ENCODE measurements around the gene LTBP1. TPM values are rescaled to one million over a fixed set of nuclear protein-coding genes. Genes with fewer than 3 reads are reported as not detected.
"Not testable (repeated sequence)": the region's sequence is repeated elsewhere in the genome, so short reads cannot be mapped to it uniquely, and the experiment has no call there.

The LTBP1 gene
- total RNA-seq, 1 experiment from 2014 or later, result 11.8 TPM

- Histone ChIP-seq H3K4me2 (ENCODE audit: low read depth, low read length, poor library complexity, severe bottlenecking) (no peak overlapping the region), H3K79me2 (ENCODE audit: low read length) (no peaks in the 10 kb centered on the region), H2AFZ (ENCODE audit: low read length) (no peak overlapping the region), H3K36me3 (ENCODE audit: insufficient read depth, low read length) (no peaks in the 10 kb centered on the region), H3K9me3 (ENCODE audit: low read length) (no peaks in the 10 kb centered on the region), H3K27me3 (ENCODE audit: low read length) (no peaks in the 10 kb centered on the region), H3K9ac (ENCODE audit: low read length) (no peak overlapping the region), H3K4me3 (ENCODE audit: low read length) (no peak overlapping the region), H3K27ac (ENCODE audit: low read length) (no peak overlapping the region), H3K9me2 (replicated peaks; ENCODE audit: insufficient read depth, low read length) (no peaks in the 10 kb centered on the region), H3K4me1 (ENCODE audit: low read length) (no peaks in the 10 kb centered on the region), H4K20me1 (ENCODE audit: insufficient read depth, low read depth, low read length) (no peaks in the 10 kb centered on the region)
- no peak for DNase-seq
Observed at GRCh38 chr2:33388996-33389395, 442.2 kb downstream of the LTBP1 start.

GRCh38 chr2:33389695-33390094, 442.9 kb downstream of the LTBP1 start:
- not testable (repeated sequence) for H3K4me2 ChIP-seq (ENCODE audit: low read depth, low read length, poor library complexity, severe bottlenecking); H3K27me3 ChIP-seq (ENCODE audit: low read length); H3K9ac ChIP-seq (ENCODE audit: low read length); H3K36me3 ChIP-seq (ENCODE audit: insufficient read depth, low read length); H3K27ac ChIP-seq (ENCODE audit: low read length); H3K4me1 ChIP-seq (ENCODE audit: low read length); H3K4me3 ChIP-seq (ENCODE audit: low read length); H3K79me2 ChIP-seq (ENCODE audit: low read length); H3K9me2 ChIP-seq (replicated peaks; ENCODE audit: insufficient read depth, low read length); H3K9me3 ChIP-seq (ENCODE audit: low read length); H2AFZ ChIP-seq (ENCODE audit: low read length); H4K20me1 ChIP-seq (ENCODE audit: insufficient read depth, low read depth, low read length)
- peak; percentile 25 for DNase-seq

GRCh38 chr2:33391529-33392255, 444.9 kb downstream of the LTBP1 start:
- DNase-seq, result no peak
- H3K4me2 ChIP-seq (ENCODE audit: low read depth, low read length, poor library complexity, severe bottlenecking), result no peak overlapping the region
- H4K20me1 ChIP-seq (ENCODE audit: insufficient read depth, low read depth, low read length), result no peaks in the 10 kb centered on the region
- no peak overlapping the region for H3K4me3 ChIP-seq (ENCODE audit: low read length)
- H3K9me3 ChIP-seq (ENCODE audit: low read length), result no peaks in the 10 kb centered on the region
- H3K36me3 ChIP-seq (ENCODE audit: insufficient read depth, low read length), result no peaks in the 10 kb centered on the region
- H3K9me2 ChIP-seq (replicated peaks; ENCODE audit: insufficient read depth, low read length), result no peaks in the 10 kb centered on the region
- H3K9ac ChIP-seq (ENCODE audit: low read length), result no peak overlapping the region
- H3K27ac ChIP-seq (ENCODE audit: low read length), result no peak overlapping the region
- no peaks in the 10 kb centered on the region for H3K27me3 ChIP-seq (ENCODE audit: low read length)
- H2AFZ ChIP-seq (ENCODE audit: low read length), result no peak overlapping the region
- H3K79me2 ChIP-seq (ENCODE audit: low read length), result no peaks in the 10 kb centered on the region
- no peaks in the 10 kb centered on the region for H3K4me1 ChIP-seq (ENCODE audit: low read length)

GRCh38 chr2:33392366-33392765, 445.6 kb downstream of the LTBP1 start:
- Histone ChIP-seq H4K20me1 (ENCODE audit: insufficient read depth, low read depth, low read length) (no peaks in the 10 kb centered on the region), H3K9me2 (replicated peaks; ENCODE audit: insufficient read depth, low read length) (no peaks in the 10 kb centered on the region), H3K27ac (ENCODE audit: low read length) (no peak overlapping the region), H3K27me3 (ENCODE audit: low read length) (no peaks in the 10 kb centered on the region), H3K36me3 (ENCODE audit: insufficient read depth, low read length) (no peaks in the 10 kb centered on the region), H3K79me2 (ENCODE audit: low read length) (no peaks in the 10 kb centered on the region), H3K4me1 (ENCODE audit: low read length) (no peaks in the 10 kb centered on the region), H2AFZ (ENCODE audit: low read length) (no peak overlapping the region), H3K9ac (ENCODE audit: low read length) (no peak overlapping the region), H3K4me3 (ENCODE audit: low read length) (no peak overlapping the region), H3K9me3 (ENCODE audit: low read length) (no peaks in the 10 kb centered on the region), H3K4me2 (ENCODE audit: low read depth, low read length, poor library complexity, severe bottlenecking) (no peak overlapping the region)
- DNase-seq, result no peak

- H3K9me3 ChIP-seq (ENCODE audit: low read length), result no peaks in the 10 kb centered on the region
- no peaks in the 10 kb centered on the region for H3K4me1 ChIP-seq (ENCODE audit: low read length)
- no peak for DNase-seq
- no peak overlapping the region for H3K4me3 ChIP-seq (ENCODE audit: low read length)
- no peak overlapping the region for H3K9ac ChIP-seq (ENCODE audit: low read length)
- H4K20me1 ChIP-seq (ENCODE audit: insufficient read depth, low read depth, low read length), result no peaks in the 10 kb centered on the region
- H3K27ac ChIP-seq (ENCODE audit: low read length), result no peak overlapping the region
- H2AFZ ChIP-seq (ENCODE audit: low read length), result no peak overlapping the region
- no peaks in the 10 kb centered on the region for H3K9me2 ChIP-seq (replicated peaks; ENCODE audit: insufficient read depth, low read length)
- H3K27me3 ChIP-seq (ENCODE audit: low read length), result no peaks in the 10 kb centered on the region
- no peak overlapping the region for H3K4me2 ChIP-seq (ENCODE audit: low read depth, low read length, poor library complexity, severe bottlenecking)
- H3K79me2 ChIP-seq (ENCODE audit: low read length), result no peaks in the 10 kb centered on the region
- H3K36me3 ChIP-seq (ENCODE audit: insufficient read depth, low read length), result no peaks in the 10 kb centered on the region
Observed at GRCh38 chr2:33395034-33395433, 448.3 kb downstream of the LTBP1 start.

GRCh38 chr2:33395655-33396249, 449.0 kb downstream of the LTBP1 start:
- Histone ChIP-seq H3K9me3 (ENCODE audit: low read length) (no peaks in the 10 kb centered on the region), H3K9me2 (replicated peaks; ENCODE audit: insufficient read depth, low read length) (no peaks in the 10 kb centered on the region), H3K79me2 (ENCODE audit: low read length) (no peaks in the 10 kb centered on the region), H3K4me3 (ENCODE audit: low read length) (no peak overlapping the region), H3K27ac (ENCODE audit: low read length) (no peak overlapping the region), H4K20me1 (ENCODE audit: insufficient read depth, low read depth, low read length) (no peaks in the 10 kb centered on the region), H3K9ac (ENCODE audit: low read length) (no peak overlapping the region), H2AFZ (ENCODE audit: low read length) (no peak overlapping the region), H3K4me1 (ENCODE audit: low read length) (no peaks in the 10 kb centered on the region), H3K4me2 (ENCODE audit: low read depth, low read length, poor library complexity, severe bottlenecking) (no peak overlapping the region), H3K27me3 (ENCODE audit: low read length) (no peaks in the 10 kb centered on the region), H3K36me3 (ENCODE audit: insufficient read depth, low read length) (no peaks in the 10 kb centered on the region)
- peak; percentile 81 for DNase-seq

GRCh38 chr2:33404321-33404720, 457.6 kb downstream of the LTBP1 start:
- H3K27me3 ChIP-seq (ENCODE audit: low read length), result no peaks in the 10 kb centered on the region
- no peaks in the 10 kb centered on the region for H3K36me3 ChIP-seq (ENCODE audit: insufficient read depth, low read length)
- H3K4me3 ChIP-seq (ENCODE audit: low read length), result no peak overlapping the region
- no peak overlapping the region for H3K4me2 ChIP-seq (ENCODE audit: low read depth, low read length, poor library complexity, severe bottlenecking)
- H3K9me2 ChIP-seq (replicated peaks; ENCODE audit: insufficient read depth, low read length), result no peaks in the 10 kb centered on the region
- 0 out of 2 replicates have a peak, but pooled peaks cover 4% of the 10 kb centered on the region for H3K9me3 ChIP-seq (ENCODE audit: low read length)
- H4K20me1 ChIP-seq (ENCODE audit: insufficient read depth, low read depth, low read length), result no peaks in the 10 kb centered on the region
- H3K9ac ChIP-seq (ENCODE audit: low read length), result no peak overlapping the region
- H3K27ac ChIP-seq (ENCODE audit: low read length), result no peak overlapping the region
- H3K4me1 ChIP-seq (ENCODE audit: low read length), result no peaks in the 10 kb centered on the region
- no peak for DNase-seq
- no peaks in the 10 kb centered on the region for H3K79me2 ChIP-seq (ENCODE audit: low read length)
- no peak overlapping the region for H2AFZ ChIP-seq (ENCODE audit: low read length)

GRCh38 chr2:33406622-33407021, 459.9 kb downstream of the LTBP1 start:
- DNase-seq, result no peak
- Histone ChIP-seq H3K4me2 (ENCODE audit: low read depth, low read length, poor library complexity, severe bottlenecking) (no peak overlapping the region), H3K27me3 (ENCODE audit: low read length) (no peaks in the 10 kb centered on the region)

More at GRCh38 chr2:33406622-33407021, 459.9 kb downstream of the LTBP1 start:
- Histone ChIP-seq H3K4me1 (ENCODE audit: low read length) (no peaks in the 10 kb centered on the region), H3K4me3 (ENCODE audit: low read length) (no peak overlapping the region), H4K20me1 (ENCODE audit: insufficient read depth, low read depth, low read length) (no peaks in the 10 kb centered on the region), H3K9ac (ENCODE audit: low read length) (no peak overlapping the region), H3K36me3 (ENCODE audit: insufficient read depth, low read length) (no peaks in the 10 kb centered on the region), H3K27ac (ENCODE audit: low read length) (no peak overlapping the region), H3K9me3 (ENCODE audit: low read length) (0 out of 2 replicates have a peak, but pooled peaks cover 4% of the 10 kb centered on the region), H2AFZ (ENCODE audit: low read length) (no peak overlapping the region), H3K79me2 (ENCODE audit: low read length) (no peaks in the 10 kb centered on the region), H3K9me2 (replicated peaks; ENCODE audit: insufficient read depth, low read length) (no peaks in the 10 kb centered on the region)
